Stimulated activated CD8-positive, alpha-beta memory T cell treated with anti-CD3 and anti-CD28 coated beads, Interleukin-4, amount 100 ng/mL, for 1 hour (primary cell): ENCODE data around the gene CCDC160.

Experiments used
- DNase-seq, 2 donors: peaks; one replicate each; pipeline ENCODE4 v3.0.0-alpha.2; 2020; ENCODE audit warnings: low read depth in 2 of 2, low spot score in 1 of 2

The CCDC160 gene

DNA sequence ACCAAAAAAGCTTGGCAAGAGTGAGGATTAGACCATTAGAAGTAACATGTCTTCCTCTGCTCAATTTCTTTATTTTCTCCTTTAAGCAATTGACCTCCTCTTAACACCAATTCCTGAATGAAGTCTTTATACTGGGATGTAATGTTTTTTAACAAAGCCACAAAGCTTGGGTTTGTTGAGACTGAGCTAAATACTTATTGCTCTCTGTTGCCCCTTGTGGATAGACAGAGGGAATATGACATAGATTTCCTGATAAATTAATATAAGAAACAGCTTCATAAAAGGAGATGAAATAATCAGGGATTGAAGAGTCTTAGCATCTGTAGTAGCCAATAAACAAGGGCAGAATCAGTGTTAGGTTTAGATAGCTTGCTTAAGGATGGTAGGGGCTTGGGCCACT is 57.6 kb downstream of the CCDC160 start:
- DNase-seq, result no peak
